GM18505 (cell line): ENCODE results near the gene CDH8.

Experiments
- ATAC-seq: cut with Tn5 transposase; IDR thresholded peaks from one replicate; pipeline ENCODE4 v1.9.1; 2021; ENCODE audit not compliant: unreplicated experiment
- POLR2A ChIP-seq: IDR thresholded peaks from 4 replicates; pipeline ENCODE4 v1.6.1; 2011; ENCODE audit warnings: borderline replicate concordance; ENCODE audit not compliant: insufficient read depth, insufficient read length; ENCODE audit errors: extremely low read depth

Gene CDH8

GRCh38 chr16:61885343-61885742, 150.9 kb downstream of the CDH8 start:
- TF ChIP-seq POLR2A = no peak
- ATAC-seq = no peak

GRCh38 chr16:61879306-61879705, 156.9 kb downstream of the CDH8 start:
- no peak for TF ChIP-seq POLR2A
- no peak for ATAC-seq

GRCh38 chr16:61877436-61877835, 158.8 kb downstream of the CDH8 start:
- ATAC-seq = no peak
- no peak for TF ChIP-seq POLR2A

- ATAC-seq = no peak
- no peak for TF ChIP-seq POLR2A
Measured at GRCh38 chr16:61872778-61873119, 163.5 kb downstream of the CDH8 start.

GRCh38 chr16:61871837-61872777, 164.1 kb downstream of the CDH8 start:
- no peak for TF ChIP-seq POLR2A
- ATAC-seq = no peak

GRCh38 chr16:61862221-61863155, 173.8 kb downstream of the CDH8 start:
- no peak for TF ChIP-seq POLR2A
- ATAC-seq = no peak

- no peak for ATAC-seq
- TF ChIP-seq POLR2A = no peak
Measured at GRCh38 chr16:61858988-61859387, 177.2 kb downstream of the CDH8 start.

GRCh38 chr16:61842666-61843065, 193.6 kb downstream of the CDH8 start:
- ATAC-seq = no peak

GRCh38 chr16:61836804-61837393, 199.3 kb downstream of the CDH8 start:
- no peak for ATAC-seq
- TF ChIP-seq POLR2A = no peak

More at GRCh38 chr16:61842666-61843065, 193.6 kb downstream of the CDH8 start:
- no peak for TF ChIP-seq POLR2A

- no peak for TF ChIP-seq POLR2A
- no peak for ATAC-seq
Measured at GRCh38 chr16:61834082-61834481, 202.2 kb downstream of the CDH8 start.

- ATAC-seq = no peak
- TF ChIP-seq POLR2A = no peak
Measured at GRCh38 chr16:61831351-61831917, 204.8 kb downstream of the CDH8 start.

- ATAC-seq = no peak
- TF ChIP-seq POLR2A = no peak
Measured at GRCh38 chr16:61829631-61830030, 206.6 kb downstream of the CDH8 start.

- TF ChIP-seq POLR2A = no peak
- no peak for ATAC-seq
Measured at GRCh38 chr16:61823326-61823725, 212.9 kb downstream of the CDH8 start.

GRCh38 chr16:61820820-61821219, 215.4 kb downstream of the CDH8 start:
- ATAC-seq = no peak

GRCh38 chr16:61820398-61820797, 215.8 kb downstream of the CDH8 start:
- TF ChIP-seq POLR2A = no peak
- ATAC-seq = no peak

More at GRCh38 chr16:61820820-61821219, 215.4 kb downstream of the CDH8 start:
- TF ChIP-seq POLR2A = no peak
